Limb (tissue), 2 donors: ENCODE results near the gene GNGT2.

Experiments
- DNase-seq, 2 donors: peaks; one replicate each; pipeline ENCODE4 v3.0.0-alpha.2; 2016; ENCODE audit errors: extremely low spot score in 2 of 2

Gene GNGT2

DNA sequence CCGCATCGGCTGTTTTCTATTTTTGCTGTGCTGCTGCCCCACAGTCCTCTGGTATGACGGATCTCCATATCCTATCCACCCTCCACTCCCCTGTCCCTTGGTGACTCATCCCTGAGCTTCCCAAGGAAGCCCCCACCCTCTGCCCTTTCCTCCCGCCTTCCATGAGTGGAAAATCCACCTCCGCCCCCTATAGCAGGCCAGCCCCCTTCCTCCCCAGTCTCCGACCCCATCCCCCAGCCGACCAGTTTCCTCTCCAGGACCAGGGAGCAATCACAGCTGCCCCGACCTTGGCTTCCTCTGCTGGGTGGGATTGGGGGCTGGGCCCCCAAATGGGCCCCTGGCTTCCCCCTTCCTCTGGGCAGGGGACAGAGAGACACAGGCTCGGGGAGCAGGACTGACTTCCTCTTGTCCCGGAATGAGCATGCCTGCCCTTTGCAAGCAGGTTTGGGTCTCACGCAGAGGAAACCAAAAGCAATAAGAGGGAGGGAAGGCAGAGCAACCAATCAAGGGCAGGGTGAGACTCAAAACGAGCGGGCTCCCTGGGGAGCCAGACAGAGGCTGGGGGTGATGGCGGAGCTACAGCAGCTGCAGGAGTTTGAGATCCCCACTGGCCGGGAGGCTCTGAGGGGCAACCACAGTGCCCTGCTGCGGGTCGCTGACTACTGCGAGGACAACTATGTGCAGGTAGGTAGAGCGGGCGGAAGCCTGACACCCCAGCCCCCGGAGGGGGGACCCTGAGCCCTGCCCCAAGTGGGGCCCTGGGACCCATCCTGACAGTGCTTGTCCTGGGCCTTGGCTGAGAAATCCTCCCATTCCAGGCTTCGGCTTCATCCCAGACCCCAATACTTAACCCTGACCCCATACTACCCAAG lies at the start of gene GNGT2, which contains the start of gene ABI3:
GNGT2 (minus strand) TSS at position 417 of the 872 bp plus-strand sequence. CDS start 3,152 bp downstream, outside the sequence.
ABI3 (plus strand) TSS at position 550 of the 872 bp plus-strand sequence; CDS start at position 568, 18 bp downstream.
- peak in 1 of 2 donors; percentile 39 for DNase-seq

DNA sequence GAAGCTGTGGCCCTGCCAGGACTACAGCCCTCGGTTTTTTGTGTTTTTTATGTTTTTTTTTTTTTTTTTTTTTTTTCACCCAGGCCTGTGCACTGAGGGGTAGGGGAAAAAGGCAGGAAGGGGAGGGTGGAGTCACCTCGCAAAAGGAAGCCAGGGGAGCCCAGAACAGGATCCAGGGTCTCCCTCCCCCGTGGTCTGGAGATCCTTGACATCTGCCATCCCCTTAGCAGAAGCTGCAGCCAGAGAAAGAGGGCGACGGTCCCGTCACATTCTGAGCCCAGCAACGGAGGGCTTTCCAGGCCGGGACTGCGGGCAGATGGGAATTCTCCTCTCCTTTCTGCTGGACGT lies 49.3 kb upstream of the GNGT2 start:
- no peak for DNase-seq

DNA sequence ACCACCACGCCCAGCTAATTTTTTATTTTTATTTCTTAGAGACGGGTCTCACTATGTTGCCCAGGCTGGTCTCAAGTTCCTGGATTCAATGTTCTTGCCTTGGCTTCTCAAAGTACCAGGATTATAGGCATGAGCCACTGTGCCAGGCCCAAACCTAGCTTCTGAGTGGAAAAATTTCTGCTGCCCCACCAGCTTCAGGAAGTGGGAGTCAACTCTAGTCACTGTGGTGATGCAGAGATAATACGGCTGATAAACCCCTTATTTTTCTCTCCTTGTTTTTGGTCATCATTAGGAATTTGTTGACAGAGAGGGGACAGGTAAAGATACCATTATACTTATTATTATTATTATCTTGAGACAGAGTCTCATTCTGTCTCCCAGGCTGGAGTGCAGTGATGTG lies 48.0 kb upstream of the GNGT2 start:
- DNase-seq: no peak

DNA sequence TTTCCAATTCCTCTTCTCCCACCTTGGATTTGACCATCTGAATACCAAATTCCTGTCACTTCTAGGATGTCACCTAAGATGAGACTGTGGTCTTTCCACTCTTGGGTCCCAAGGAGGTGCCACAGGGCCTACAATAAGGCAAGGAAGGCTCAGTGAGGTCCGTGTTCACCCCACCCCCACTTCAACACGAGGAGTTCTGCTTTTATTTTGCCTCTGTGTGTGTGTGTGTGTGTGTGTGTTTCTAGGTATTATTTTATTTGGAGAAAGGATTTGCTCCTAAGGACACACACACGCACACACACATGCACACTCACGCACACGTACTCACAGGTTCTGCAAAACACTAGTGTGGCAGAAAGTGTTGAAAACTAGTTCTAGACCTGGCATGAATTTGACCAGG lies 44.8 kb upstream of the GNGT2 start:
- DNase-seq: no peak

DNA sequence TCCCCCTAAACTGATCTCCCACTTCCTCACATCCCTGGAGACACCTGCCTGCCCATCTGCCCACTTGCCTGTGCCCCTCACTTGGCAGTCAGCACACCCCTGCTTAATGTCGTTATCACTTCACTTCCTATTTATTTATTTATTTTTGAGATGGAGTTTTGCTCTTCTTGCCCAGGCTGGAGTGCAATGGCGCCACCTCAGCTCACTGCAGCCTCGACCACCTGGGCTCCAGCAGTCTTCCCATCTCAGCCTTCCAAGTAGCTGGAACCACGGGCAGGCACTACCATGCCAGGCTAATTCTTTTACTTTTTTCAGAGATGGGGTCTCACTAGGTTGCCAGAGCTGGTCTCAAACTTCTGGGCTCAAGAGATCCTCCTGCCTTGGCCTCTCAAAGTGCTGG lies 43.7 kb upstream of the GNGT2 start:
- DNase-seq: no peak

DNA sequence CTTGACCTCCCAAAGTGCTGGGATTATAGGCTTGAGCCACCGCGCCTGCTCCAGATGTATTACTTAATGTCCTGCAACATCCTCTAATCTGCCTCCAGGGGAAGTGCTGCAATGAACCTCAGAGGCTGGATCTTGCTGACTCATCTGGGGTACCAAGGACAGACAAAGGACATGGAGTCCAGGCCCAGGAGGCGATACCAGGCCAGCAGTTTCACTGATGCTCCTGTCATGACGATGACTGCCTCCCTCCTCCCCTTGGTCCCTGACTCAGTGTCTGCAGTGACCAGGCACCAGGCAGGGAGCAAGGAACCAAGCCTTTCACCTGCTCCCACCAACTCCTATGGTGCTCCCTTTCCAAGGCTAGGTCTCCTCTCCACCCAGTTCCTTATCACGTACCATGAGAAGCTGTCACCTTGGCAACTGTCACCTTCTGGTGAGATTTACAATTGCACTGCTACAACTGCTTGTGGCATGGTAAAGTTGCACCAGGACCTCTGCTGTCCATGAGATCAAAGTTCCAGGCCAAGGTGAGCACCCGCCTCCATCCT lies 41.8 kb upstream of the GNGT2 start:
- DNase-seq: no peak

DNA sequence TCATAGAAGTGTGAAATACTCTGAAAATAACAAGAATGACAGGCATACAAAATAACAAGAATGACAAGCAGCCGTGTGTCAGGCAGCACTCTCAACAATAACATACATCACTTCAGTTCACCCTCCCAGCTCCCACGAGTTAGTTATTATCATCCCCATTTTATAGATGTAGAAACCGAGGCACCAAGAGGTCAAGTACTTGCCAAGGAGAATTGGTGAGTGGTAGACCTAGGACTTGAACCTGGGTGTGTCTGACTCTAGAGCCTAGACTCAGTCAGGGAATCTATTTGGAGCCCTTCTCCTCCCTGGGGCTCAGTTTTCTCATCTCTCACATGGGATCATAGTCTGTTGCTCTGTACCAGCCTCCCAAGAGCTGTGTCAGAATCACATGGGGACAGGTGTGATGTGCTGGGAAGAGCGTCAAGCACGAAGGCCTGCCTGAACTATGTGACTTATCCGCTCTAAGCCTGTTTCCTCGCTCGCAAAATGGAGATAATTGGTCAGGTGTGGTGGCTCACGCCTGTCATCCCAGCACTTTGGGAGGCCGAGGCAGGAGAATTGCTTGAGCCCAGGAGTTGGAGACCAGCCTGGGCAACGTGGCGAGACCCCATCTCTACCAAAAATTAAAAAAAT lies 39.6 kb upstream of the GNGT2 start:
- no peak for DNase-seq

DNA sequence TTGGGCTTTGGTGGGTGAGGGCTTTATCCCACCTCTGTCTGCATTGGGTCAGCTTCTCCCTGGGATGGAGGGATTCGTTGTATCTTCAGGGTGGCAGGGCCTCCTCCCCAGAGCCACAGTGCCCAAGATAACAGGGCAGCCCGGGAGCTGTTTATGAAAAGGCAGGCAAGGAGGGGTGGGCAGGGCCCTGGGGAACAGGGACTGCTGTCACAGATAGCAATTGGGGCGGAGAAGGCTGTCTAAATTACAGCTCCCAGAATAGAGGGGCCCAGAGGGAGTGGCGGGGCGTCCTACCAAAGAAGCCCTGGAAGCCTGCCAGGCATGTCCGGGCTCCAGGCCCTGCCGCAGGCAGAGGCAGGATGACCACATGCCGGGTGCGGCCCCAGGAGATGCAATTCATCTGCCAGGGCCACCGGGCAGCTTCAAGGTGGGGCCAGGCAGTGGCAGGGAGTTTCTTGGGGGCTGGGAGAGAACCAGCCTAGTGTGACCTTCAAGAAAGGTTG lies 39.0 kb upstream of the GNGT2 start:
- peak in 1 of 2 donors; percentile 51 for DNase-seq

DNA sequence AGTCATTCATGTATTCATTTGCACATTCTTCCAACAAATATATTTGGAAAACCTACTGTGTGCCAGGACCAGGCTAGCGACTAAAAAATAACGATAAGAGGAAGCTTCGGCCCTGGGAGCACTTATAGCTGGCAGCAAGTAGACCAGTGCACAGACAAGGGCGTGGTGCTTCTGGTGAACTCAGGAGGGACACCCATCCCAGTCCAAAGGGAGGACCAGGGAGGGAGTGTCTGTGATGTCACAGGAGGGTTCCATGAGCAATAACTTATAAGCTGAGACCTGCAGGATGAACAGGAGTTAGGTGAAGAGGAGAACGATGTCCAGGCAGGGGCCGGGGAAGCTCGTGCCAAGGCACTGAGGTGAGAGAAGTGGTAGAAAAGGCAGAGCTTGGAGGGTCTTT lies 37.6 kb upstream of the GNGT2 start:
- DNase-seq: no peak

DNA sequence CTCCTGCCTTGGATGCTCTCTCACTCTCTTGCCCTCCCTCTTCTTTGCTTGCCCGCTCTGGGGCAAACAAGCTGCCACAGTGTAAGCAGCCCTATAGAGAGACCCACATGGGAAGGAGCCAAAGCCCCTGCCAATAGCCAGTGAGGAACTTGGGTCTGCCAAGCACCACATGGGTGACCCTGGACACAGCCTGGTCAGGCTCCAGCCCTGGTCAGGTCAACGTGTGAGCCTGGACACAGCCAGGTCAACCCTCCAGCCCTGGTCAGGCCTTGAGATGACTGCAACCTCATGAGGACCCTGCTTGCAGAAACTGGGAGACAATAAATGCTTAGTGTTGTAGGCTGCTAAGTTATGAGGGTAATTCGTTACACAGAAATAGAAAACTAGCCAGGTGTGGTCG lies 34.5 kb upstream of the GNGT2 start:
- DNase-seq: no peak

DNA sequence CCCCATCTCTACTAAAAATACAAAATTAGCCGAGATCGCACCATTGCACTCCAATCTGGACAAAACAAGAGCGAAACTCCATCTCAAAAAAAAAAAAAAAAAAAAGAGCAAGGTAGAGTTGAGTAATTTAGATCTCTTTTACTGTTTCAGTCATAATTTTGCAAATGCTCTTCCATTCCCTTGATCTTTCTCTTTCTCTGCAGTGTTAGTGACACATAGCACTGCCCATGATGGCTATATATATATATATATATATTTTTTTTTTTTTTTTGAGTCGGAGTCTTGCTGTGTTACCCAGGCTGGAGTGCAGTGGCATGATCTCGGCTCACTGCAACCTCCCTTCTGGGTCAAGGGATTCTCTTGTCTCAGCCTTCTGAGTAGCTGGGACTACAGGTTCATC lies 32.4 kb upstream of the GNGT2 start:
- DNase-seq: no peak

DNA sequence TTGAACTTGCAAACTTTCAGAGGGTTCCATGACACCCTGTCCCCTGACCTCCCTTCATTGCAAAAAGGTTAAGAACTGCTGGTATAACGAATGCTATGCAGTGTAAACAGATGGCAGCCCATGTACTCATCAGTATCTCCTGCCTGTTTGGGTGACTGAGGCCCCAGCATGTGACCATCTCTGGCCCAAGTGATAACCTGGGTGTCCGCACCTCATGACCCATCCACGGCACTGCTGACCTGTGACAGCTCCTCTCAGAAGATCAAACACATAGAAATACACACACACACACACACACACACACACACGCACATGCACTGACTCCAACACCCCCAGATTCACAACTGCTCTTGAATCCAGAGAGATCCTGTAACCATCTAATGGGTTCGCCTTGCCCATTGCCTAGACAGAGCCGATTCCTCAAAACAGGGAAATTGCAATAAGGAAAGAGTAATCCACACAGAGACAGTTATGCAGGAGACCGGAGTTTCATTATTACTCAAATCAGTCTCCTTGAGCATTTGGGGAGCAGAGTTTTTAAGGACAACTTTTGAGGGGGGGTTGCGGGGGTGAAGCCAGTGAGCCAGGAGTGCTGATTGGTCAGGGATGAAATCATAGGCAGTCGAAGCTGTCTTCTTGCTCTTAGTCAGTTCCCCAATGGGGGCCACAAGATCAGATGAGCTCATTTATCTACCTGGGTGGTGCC lies 31.5 kb upstream of the GNGT2 start:
- no peak for DNase-seq

DNA sequence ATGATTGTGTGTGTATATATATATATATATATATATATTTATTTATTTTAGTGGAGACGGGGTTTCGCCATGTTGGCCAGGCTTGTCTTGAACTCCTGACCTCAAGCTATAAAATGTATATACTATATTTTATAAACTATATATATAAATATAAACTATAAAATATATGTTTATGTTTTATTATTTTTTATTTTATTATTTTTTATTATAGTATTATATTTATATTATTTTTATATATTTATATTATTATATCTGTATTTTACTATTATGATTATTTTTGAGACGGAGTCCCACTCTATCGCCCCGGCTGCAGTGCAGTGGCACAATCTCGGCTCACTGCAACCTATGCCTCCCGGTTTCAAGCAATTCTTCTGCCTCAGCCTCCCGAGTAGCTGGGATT lies 30.7 kb upstream of the GNGT2 start:
- DNase-seq: no peak

DNA sequence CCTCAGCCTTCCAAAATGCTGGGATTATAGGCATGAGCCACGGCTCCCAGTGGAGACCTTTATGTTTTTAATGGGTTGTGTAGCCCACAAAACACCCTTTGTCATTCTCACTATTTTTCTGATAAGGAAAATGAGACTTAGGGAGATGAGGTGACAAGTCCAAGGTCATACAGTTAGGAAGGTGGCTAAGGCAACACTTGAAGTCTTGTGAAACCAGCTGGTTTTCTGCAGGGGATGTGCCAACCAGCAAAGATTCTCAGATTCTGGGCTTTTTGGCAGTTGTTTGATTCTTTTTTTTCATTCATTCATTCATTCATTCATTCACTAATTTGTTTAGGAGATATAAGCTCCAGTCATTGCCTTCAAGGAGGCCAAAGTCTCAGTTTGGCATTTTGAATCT lies 30.2 kb upstream of the GNGT2 start:
- no peak for DNase-seq

DNA sequence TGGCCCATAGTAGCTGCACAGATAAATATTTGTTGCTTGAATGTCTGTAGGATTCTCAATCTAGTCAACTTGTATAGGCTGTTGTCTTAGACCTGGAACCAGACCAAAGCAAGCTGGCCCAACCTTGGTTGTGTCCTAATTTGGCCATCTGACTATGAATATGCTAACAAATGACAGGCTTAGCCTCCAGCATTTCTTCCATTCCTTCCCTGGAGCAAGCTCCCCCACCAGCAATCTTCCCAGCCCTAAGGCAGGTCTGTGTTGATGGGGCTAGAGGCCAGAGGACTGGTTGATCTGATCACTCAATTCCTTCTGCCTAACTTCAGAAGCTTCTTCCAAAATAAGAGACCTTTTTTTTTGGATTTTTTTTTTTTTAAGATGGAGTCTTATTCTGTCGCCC lies 29.6 kb upstream of the GNGT2 start:
- DNase-seq: no peak

DNA sequence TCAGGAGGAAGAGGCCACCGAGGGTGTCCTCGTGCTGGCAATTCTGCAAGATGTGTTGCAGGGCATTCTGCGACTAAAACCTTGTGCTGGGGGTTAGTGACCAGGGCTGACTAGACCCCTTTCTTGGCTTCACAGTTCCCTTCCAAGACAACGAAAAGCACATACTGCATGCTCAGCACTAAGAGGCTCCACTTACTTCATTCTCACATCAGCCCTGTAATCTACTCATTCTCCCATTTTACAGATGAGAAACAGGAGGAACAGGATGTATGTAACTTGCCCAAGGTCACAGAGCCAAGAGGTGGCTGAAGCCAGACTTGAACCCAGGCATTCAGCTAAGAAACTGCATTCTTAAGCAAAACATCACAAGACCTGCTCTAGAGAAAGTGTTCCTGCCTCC lies 25.5 kb upstream of the GNGT2 start:
- DNase-seq: no peak

DNA sequence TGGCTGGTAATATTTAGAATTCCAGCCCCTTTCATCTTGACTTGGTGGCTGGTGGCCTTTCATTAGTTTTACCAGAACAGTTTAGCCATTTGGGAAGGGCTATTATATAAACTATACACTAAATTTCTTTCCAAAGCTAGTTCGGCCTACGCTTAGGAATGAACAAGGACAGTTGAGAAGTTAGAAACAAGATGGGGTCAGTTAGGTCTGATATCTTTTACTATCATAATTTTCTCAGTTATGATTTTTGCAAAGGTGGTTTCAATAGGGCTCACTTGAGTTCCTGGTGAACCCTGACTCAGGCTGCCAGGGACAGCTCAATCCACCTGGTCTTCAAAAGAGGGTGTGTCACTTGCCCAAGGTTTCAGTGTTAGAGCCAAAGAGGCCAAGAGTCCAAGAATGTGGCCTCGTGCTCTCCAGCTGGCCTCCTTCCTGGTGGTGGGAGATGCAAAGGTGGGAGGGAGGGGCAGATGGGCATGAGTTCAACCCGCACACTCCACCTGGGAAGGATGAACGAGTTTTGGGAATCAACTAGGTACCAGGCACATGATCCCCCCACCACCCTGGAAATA lies 24.2 kb upstream of the GNGT2 start:
- no peak for DNase-seq

DNA sequence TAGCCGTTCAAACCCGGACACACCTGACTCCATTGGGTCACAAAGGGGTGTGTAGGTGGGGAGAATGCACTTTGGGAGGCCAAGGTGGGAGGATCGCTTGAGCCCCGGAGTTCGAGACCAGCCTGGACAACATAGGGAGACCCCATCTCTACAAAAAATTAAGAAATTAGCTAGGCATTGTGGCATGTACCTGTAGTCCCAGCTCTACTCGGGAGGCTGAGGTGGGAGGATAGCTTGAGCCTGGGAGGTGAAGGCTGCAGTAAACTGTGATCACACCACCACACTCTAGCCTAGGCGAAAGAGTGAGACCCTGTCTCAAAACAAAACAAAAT lies 21.2 kb upstream of the GNGT2 start:
- no peak for DNase-seq

DNA sequence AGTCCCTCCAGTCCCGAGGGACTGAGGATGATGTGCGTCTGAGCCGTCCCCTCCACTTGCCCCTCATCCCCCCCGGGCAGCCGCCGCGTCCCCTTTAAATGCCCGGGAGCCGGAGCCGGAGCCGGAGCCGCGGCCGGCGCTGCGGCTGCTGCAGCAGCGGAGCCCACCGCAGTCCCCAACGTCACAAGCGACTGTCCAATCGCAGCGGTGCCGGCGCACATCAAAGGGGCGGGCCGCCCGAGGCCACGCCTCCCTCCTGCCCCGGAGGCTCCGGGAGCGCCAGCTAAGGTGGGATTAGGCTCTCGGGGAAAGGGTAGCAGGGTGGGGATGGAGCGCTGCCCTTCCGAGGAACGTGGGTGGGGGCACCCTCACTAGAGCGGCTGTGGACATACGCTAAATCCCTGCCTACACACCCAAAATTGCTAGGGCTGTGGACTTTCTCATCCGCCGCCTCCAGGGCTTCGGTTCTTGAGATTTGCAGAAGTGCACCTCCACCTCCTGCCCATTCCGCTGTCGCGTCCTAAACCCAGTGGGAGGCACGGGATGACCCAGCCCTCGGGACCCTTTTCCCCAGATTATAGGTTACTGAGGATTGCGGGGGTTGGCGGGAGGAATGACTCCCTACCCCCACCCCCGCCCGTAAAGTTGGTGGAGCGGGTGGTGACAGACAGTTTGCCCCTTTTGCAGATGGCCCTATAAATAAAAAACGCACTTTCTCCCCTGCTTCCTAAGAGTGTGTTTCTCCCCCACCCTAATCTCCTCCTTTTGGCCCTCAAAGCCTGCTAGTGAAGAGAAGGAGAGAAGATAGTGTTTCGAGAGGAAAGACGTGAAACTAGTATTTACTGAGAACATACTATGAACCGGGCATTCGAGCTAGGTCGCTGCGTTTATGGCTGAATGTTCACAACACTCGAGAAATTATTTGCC lies 20.5 kb upstream of the GNGT2 start, which contains the start of gene PHOSPHO1:
PHOSPHO1 (minus strand) TSS at position 152 of the 927 bp plus-strand sequence. CDS start 4,096 bp downstream, outside the sequence.
- DNase-seq: peak; percentile 86 to 90
